ENCODE data around the gene TSPAN32. TPM values are rescaled to one million over a fixed set of nuclear protein-coding genes. Genes with fewer than 3 reads are reported as not detected.

Gene TSPAN32
- total RNA-seq, 5 donors from 2014 or later (not counting 1 experiment from before 2014, with no cell fraction given): 66.9 to 185 (median 92.3) TPM

- peaks cover 6% of the 10 kb centered on the region for H3K36me3 Mint-ChIP-seq
- CTCF ChIA-PET: no interaction called here
- no peak overlapping the region for H3K27ac Mint-ChIP-seq
Observed at GRCh38 chr11:2342557-2342956, 40.7 kb downstream of the TSPAN32 start.

GRCh38 chr11:2342981-2343380 lies 41.2 kb downstream of the TSPAN32 start:
- ChIA-PET CTCF (no interaction called here), POLR2A (no interaction called here)
- 95% methylated on average over 2 of the region's 5 CpGs for WGBS (ENCODE audit: insufficient coverage)

More at GRCh38 chr11:2342557-2342956, 40.7 kb downstream of the TSPAN32 start:
- H3K4me3 ChIP-seq (ENCODE audit: control insufficient read depth in 1 of 2, extremely low read depth in 1 of 2, low read length in 1 of 2): no peak overlapping the region
- no CpG with 5 or more reads among the region's 3 CpGs for WGBS (ENCODE audit: insufficient coverage)
- H3K27ac ChIP-seq (ENCODE audit: low read length): no peak overlapping the region
- H3K9me3 ChIP-seq: no peaks in the 10 kb centered on the region
- no peaks in the 10 kb centered on the region for H3K27me3 ChIP-seq (replicated peaks in 1 of 2; ENCODE audit: control insufficient read depth in 2 of 2, extremely low read depth in 1 of 2, insufficient read depth in 2 of 2, low read length in 1 of 2)
- Mint-ChIP-seq H3K9me3 (peaks cover 0 to 11% (median 0%) of the 10 kb centered on the region in 3 donors), H3K27me3 (peaks cover 0 to 5% of the 10 kb centered on the region in 2 donors), H3K4me3 (no peak overlapping the region), H3K4me1 (no peaks in the 10 kb centered on the region)
- H3K4me1 ChIP-seq (ENCODE audit: control insufficient read depth in 1 of 2, extremely low read depth in 1 of 2, insufficient read depth in 2 of 2, low read length in 2 of 2): no peaks in the 10 kb centered on the region
- POLR2A ChIA-PET: no interaction called here
- ATAC-seq (replicated peaks in 1 of 4): no peak
- DNase-seq: no peak
- H3K36me3 ChIP-seq (ENCODE audit: control insufficient read depth in 2 of 2, extremely low read depth in 1 of 2, insufficient read depth in 1 of 2, low read length in 1 of 2): no peaks in the 10 kb centered on the region

DNA sequence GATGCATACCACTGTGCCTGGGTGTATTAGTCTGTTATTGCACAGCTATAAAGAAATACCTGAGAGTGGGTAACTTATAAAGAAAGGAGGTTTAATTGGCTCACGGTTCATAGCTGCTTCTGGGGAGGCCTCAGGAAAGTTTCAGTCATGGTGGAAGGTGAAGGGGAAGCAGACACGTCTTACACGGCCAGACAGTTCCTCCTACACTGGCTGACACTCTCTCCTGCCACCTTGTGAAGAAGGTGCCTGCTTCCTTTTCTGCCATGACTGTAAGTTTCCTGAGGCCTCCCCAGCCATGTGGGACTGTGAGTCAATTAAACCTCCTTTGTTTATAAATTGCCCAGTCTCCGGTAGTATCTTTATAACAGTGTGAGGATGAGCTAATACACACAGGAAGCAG lies 41.7 kb downstream of the TSPAN32 start:
- ChIA-PET POLR2A (no interaction called here), CTCF (no interaction called here)
- H3K27me3 Mint-ChIP-seq: peaks cover 0 to 5% of the 10 kb centered on the region in 2 donors
- no peaks in the 10 kb centered on the region for H3K4me1 ChIP-seq (ENCODE audit: control insufficient read depth in 1 of 2, extremely low read depth in 1 of 2, insufficient read depth in 2 of 2, low read length in 2 of 2)
- WGBS (ENCODE audit: insufficient coverage): 60% methylated on average over 1 of the region's 4 CpGs
- H3K9me3 Mint-ChIP-seq: peaks cover 0 to 11% (median 2%) of the 10 kb centered on the region in 3 donors
- H3K27me3 ChIP-seq (replicated peaks in 1 of 2; ENCODE audit: control insufficient read depth in 2 of 2, extremely low read depth in 1 of 2, insufficient read depth in 2 of 2, low read length in 1 of 2): no peaks in the 10 kb centered on the region
- H3K4me1 Mint-ChIP-seq: no peaks in the 10 kb centered on the region
- DNase-seq: no peak
- peaks cover 6% of the 10 kb centered on the region for H3K36me3 Mint-ChIP-seq
- H3K27ac ChIP-seq (ENCODE audit: low read length): no peak overlapping the region
- no peak overlapping the region for H3K4me3 ChIP-seq (ENCODE audit: control insufficient read depth in 1 of 2, extremely low read depth in 1 of 2, low read length in 1 of 2)
- no peak overlapping the region for H3K27ac Mint-ChIP-seq
- H3K9me3 ChIP-seq: no peaks in the 10 kb centered on the region
- ATAC-seq (replicated peaks in 1 of 4): no peak
- H3K4me3 Mint-ChIP-seq: no peak overlapping the region
- no peaks in the 10 kb centered on the region for H3K36me3 ChIP-seq (ENCODE audit: control insufficient read depth in 2 of 2, extremely low read depth in 1 of 2, insufficient read depth in 1 of 2, low read length in 1 of 2)

More at GRCh38 chr11:2342981-2343380, 41.2 kb downstream of the TSPAN32 start:
- H3K27ac ChIP-seq (ENCODE audit: low read length): no peak overlapping the region
- Mint-ChIP-seq H3K27me3 (peaks cover 0 to 5% of the 10 kb centered on the region in 2 donors), H3K36me3 (peaks cover 6% of the 10 kb centered on the region), H3K9me3 (peaks cover 0 to 11% (median 0%) of the 10 kb centered on the region in 3 donors), H3K27ac (no peak overlapping the region), H3K4me3 (no peak overlapping the region), H3K4me1 (no peaks in the 10 kb centered on the region)
- H3K27me3 ChIP-seq (replicated peaks in 1 of 2; ENCODE audit: control insufficient read depth in 2 of 2, extremely low read depth in 1 of 2, insufficient read depth in 2 of 2, low read length in 1 of 2): no peaks in the 10 kb centered on the region
- DNase-seq: no peak
- H3K36me3 ChIP-seq (ENCODE audit: control insufficient read depth in 2 of 2, extremely low read depth in 1 of 2, insufficient read depth in 1 of 2, low read length in 1 of 2): no peaks in the 10 kb centered on the region
- no peak for ATAC-seq (replicated peaks in 1 of 4)
- no peaks in the 10 kb centered on the region for H3K9me3 ChIP-seq
- H3K4me3 ChIP-seq (ENCODE audit: control insufficient read depth in 1 of 2, extremely low read depth in 1 of 2, low read length in 1 of 2): no peak overlapping the region
- H3K4me1 ChIP-seq (ENCODE audit: control insufficient read depth in 1 of 2, extremely low read depth in 1 of 2, insufficient read depth in 2 of 2, low read length in 2 of 2): no peaks in the 10 kb centered on the region

DNA sequence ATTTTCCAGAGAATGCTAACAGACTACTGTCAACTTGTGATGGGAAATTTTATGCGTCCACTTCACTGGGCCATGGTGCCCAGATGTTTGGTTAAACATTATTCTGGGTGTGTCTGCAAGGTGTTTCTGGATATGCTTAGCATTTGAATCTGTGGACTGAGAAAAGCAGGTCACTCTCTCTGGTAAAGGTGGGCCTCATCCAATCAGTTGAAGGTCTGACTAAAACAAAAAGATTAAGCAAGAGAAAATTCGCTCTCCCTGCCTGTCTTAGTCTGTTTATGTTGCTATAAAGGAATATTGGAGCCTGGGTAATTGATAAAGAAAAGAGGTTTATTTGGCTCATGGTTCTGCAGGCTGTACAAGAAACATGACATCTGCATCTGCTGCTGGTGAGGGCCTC lies 43.2 kb downstream of the TSPAN32 start:
- ChIA-PET POLR2A (no interaction called here), CTCF (no interaction called here)
- Mint-ChIP-seq H3K36me3 (peaks cover 10% of the 10 kb centered on the region), H3K27ac (no peak overlapping the region), H3K9me3 (peaks cover under 1 to 19% (median 11%) of the 10 kb centered on the region in 3 donors), H3K4me3 (no peak overlapping the region), H3K4me1 (no peaks in the 10 kb centered on the region), H3K27me3 (no peaks in the 10 kb centered on the region)
- WGBS (ENCODE audit: insufficient coverage): 100% methylated on average over 1 of the region's 2 CpGs
- DNase-seq: no peak
- Histone ChIP-seq H3K9me3 (no peaks in the 10 kb centered on the region), H3K27ac (ENCODE audit: low read length) (no peak overlapping the region), H3K36me3 (ENCODE audit: control insufficient read depth in 2 of 2, extremely low read depth in 1 of 2, insufficient read depth in 1 of 2, low read length in 1 of 2) (no peaks in the 10 kb centered on the region), H3K4me1 (ENCODE audit: control insufficient read depth in 1 of 2, extremely low read depth in 1 of 2, insufficient read depth in 2 of 2, low read length in 2 of 2) (no peaks in the 10 kb centered on the region), H3K27me3 (replicated peaks in 1 of 2; ENCODE audit: control insufficient read depth in 2 of 2, extremely low read depth in 1 of 2, insufficient read depth in 2 of 2, low read length in 1 of 2) (no peaks in the 10 kb centered on the region), H3K4me3 (ENCODE audit: control insufficient read depth in 1 of 2, extremely low read depth in 1 of 2, low read length in 1 of 2) (no peak overlapping the region)
- ATAC-seq (replicated peaks in 1 of 4): no peak

- ATAC-seq (replicated peaks in 1 of 4) (no peak), DNase-seq (no peak)
- Mint-ChIP-seq H3K4me1 (no peaks in the 10 kb centered on the region), H3K27me3 (no peaks in the 10 kb centered on the region), H3K4me3 (no peak overlapping the region), H3K36me3 (peaks cover 10% of the 10 kb centered on the region), H3K9me3 (peaks cover 4 to 19% (median 14%) of the 10 kb centered on the region in 3 donors), H3K27ac (no peak overlapping the region)
- no peak overlapping the region for H3K27ac ChIP-seq (ENCODE audit: low read length)
- no CpG with 5 or more reads among the region's 4 CpGs for WGBS (ENCODE audit: insufficient coverage)
- no peaks in the 10 kb centered on the region for H3K36me3 ChIP-seq (ENCODE audit: control insufficient read depth in 2 of 2, extremely low read depth in 1 of 2, insufficient read depth in 1 of 2, low read length in 1 of 2)
- POLR2A ChIA-PET: no interaction called here
- no peak overlapping the region for H3K4me3 ChIP-seq (ENCODE audit: control insufficient read depth in 1 of 2, extremely low read depth in 1 of 2, low read length in 1 of 2)
- CTCF ChIA-PET: interaction anchor here in 1 of 2 donors (0.6 kb wide), 1 partner anchor 59 kb away, joined by 3 read pairs; no protein-coding TSS in a partner anchor
- no peaks in the 10 kb centered on the region for H3K27me3 ChIP-seq (replicated peaks in 1 of 2; ENCODE audit: control insufficient read depth in 2 of 2, extremely low read depth in 1 of 2, insufficient read depth in 2 of 2, low read length in 1 of 2)
- H3K4me1 ChIP-seq (ENCODE audit: control insufficient read depth in 1 of 2, extremely low read depth in 1 of 2, insufficient read depth in 2 of 2, low read length in 2 of 2): no peaks in the 10 kb centered on the region
- H3K9me3 ChIP-seq: no peaks in the 10 kb centered on the region
Observed at GRCh38 chr11:2346014-2346413, 44.2 kb downstream of the TSPAN32 start.

DNA sequence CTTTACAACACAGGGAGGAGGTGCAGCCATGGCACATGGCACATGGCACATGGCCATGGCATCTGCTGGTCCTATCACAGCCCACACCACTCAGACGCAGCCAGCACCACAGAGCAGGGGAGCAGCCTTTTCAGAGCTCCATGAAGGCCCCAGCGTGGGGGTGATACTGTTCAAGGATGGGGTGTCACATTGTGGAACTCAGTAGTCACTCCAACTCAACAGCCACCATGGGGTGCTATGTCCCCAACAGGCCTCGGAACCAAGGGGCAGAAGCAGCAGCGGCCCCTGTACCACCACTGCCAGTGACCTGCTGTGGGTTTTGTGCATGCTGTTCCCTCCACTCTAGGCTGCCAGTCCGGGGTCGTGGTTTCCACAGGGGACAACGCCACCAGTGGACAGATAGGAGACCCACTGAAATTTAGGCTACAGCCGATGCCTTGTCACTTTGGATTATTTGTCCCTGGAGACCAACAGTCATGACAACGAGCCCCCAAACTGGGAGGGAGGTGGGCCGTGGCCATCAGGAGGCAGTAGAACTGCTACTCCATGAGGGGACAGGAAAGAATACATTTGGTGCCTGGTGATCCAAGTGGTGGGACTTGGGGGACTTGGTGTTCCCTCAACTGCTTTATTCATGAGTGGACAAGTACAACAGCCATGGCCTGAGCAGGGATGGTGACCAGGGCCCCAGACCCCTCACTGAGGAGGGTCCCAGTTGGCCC lies 44.9 kb downstream of the TSPAN32 start:
- no peak overlapping the region for H3K4me3 ChIP-seq (ENCODE audit: control insufficient read depth in 1 of 2, extremely low read depth in 1 of 2, low read length in 1 of 2)
- H3K27me3 ChIP-seq (replicated peaks in 1 of 2; ENCODE audit: control insufficient read depth in 2 of 2, extremely low read depth in 1 of 2, insufficient read depth in 2 of 2, low read length in 1 of 2): no peaks in the 10 kb centered on the region
- no peak overlapping the region for H3K27ac Mint-ChIP-seq
- H3K4me1 ChIP-seq (ENCODE audit: control insufficient read depth in 1 of 2, extremely low read depth in 1 of 2, insufficient read depth in 2 of 2, low read length in 2 of 2): no peaks in the 10 kb centered on the region
- H3K36me3 Mint-ChIP-seq: peaks cover 10% of the 10 kb centered on the region
- ATAC-seq (replicated peaks in 1 of 4) (no peak), DNase-seq (no peak)
- H3K27me3 Mint-ChIP-seq: no peaks in the 10 kb centered on the region
- H3K9me3 Mint-ChIP-seq: peaks cover 4 to 19% (median 14%) of the 10 kb centered on the region in 3 donors
- ChIA-PET CTCF (no interaction called here), POLR2A (no interaction called here)
- 87% methylated on average over 8 of the region's 10 CpGs for WGBS (ENCODE audit: insufficient coverage)
- no peaks in the 10 kb centered on the region for H3K9me3 ChIP-seq
- no peak overlapping the region for H3K27ac ChIP-seq (ENCODE audit: low read length)
- H3K36me3 ChIP-seq (ENCODE audit: control insufficient read depth in 2 of 2, extremely low read depth in 1 of 2, insufficient read depth in 1 of 2, low read length in 1 of 2): no peaks in the 10 kb centered on the region
- no peaks in the 10 kb centered on the region for H3K4me1 Mint-ChIP-seq
- no peak overlapping the region for H3K4me3 Mint-ChIP-seq
